T-helper 17 cell (primary cell): Measurements from ENCODE around the gene NCAN. TPM values are rescaled to one million over a fixed set of nuclear protein-coding genes. Genes with fewer than 3 reads are reported as not detected.

Experiments
- ATAC-seq: fragments of 150-1000 bp; cut with Tn5 transposase; 2 replicates; pipeline ENCODE4 v1.10.0; 2021; ENCODE audit warnings: mild to moderate bottlenecking, moderate library complexity
- DNase-seq, 3 donors: peaks; one replicate each; pipeline versions ENCODE4 v3.0.0 to v3.0.0-alpha.2; 2020 to 2021
- H3K9me3 ChIP-seq: one replicate; pipeline ENCODE4 v1.7.0; 2013; ENCODE audit warnings: low read length, mild to moderate bottlenecking; ENCODE audit not compliant: control insufficient read depth, poor library complexity, severe bottlenecking
- H3K27ac Mint-ChIP-seq: one replicate; pipeline ENCODE4 v1.8.0; 2022; ENCODE audit warnings: mild to moderate bottlenecking, moderate library complexity, mixed read lengths
- H3K27me3 Mint-ChIP-seq: one replicate; pipeline ENCODE4 v1.8.0; 2022; ENCODE audit warnings: mixed read lengths
- H3K36me3 Mint-ChIP-seq: one replicate; pipeline ENCODE4 v1.8.0; 2022; ENCODE audit warnings: low read depth, mixed read lengths
- H3K4me1 Mint-ChIP-seq: one replicate; pipeline ENCODE4 v1.8.0; 2022; ENCODE audit warnings: mild to moderate bottlenecking, mixed read lengths
- H3K4me3 Mint-ChIP-seq: one replicate; pipeline ENCODE4 v1.8.0; 2022; ENCODE audit warnings: mild to moderate bottlenecking, moderate library complexity, mixed read lengths
- total RNA-seq, 4 donors: library from RNA in 2 of 4; stranded (reverse) in 2 of 4; gene quantifications; one replicate each; pipeline ENCODE4 v1.2.3 and lab custom pipeline; 2022 to 2026

The NCAN gene
- total RNA-seq, 2 donors from 2014 or later, result not detected

GRCh38 chr19:19279062-19279612 is 67.4 kb downstream of the NCAN start:
- ATAC-seq, result no peak
- H3K36me3 Mint-ChIP-seq, result peaks cover 4% of the 10 kb centered on the region
- H3K27ac Mint-ChIP-seq, result no peak overlapping the region
- peaks cover 2% of the 10 kb centered on the region for H3K4me1 Mint-ChIP-seq
- no peaks in the 10 kb centered on the region for H3K9me3 ChIP-seq
- no peak for DNase-seq
- H3K4me3 Mint-ChIP-seq, result no peak overlapping the region
- no peaks in the 10 kb centered on the region for H3K27me3 Mint-ChIP-seq

GRCh38 chr19:19279853-19280252 is 68.1 kb downstream of the NCAN start:
- Mint-ChIP-seq H3K4me1 (peaks cover 3% of the 10 kb centered on the region), H3K4me3 (no peak overlapping the region), H3K36me3 (peaks cover 9% of the 10 kb centered on the region), H3K27ac (no peak overlapping the region), H3K27me3 (no peaks in the 10 kb centered on the region)
- H3K9me3 ChIP-seq, result no peaks in the 10 kb centered on the region
- ATAC-seq (no peak), DNase-seq (no peak)

GRCh38 chr19:19280561-19280960 is 68.8 kb downstream of the NCAN start:
- Mint-ChIP-seq H3K27me3 (no peaks in the 10 kb centered on the region), H3K27ac (no peak overlapping the region), H3K36me3 (peaks cover 9% of the 10 kb centered on the region), H3K4me1 (peaks cover 4% of the 10 kb centered on the region), H3K4me3 (no peak overlapping the region)
- ATAC-seq, result no peak
- H3K9me3 ChIP-seq, result no peaks in the 10 kb centered on the region
- DNase-seq, result no peak

GRCh38 chr19:19285686-19286085 is 73.9 kb downstream of the NCAN start:
- Mint-ChIP-seq H3K36me3 (peaks cover 11% of the 10 kb centered on the region), H3K4me1 (peaks cover 4% of the 10 kb centered on the region), H3K27me3 (no peaks in the 10 kb centered on the region), H3K27ac (no peak overlapping the region), H3K4me3 (no peak overlapping the region)
- H3K9me3 ChIP-seq, result no peaks in the 10 kb centered on the region
- no peak for ATAC-seq
- no peak for DNase-seq

GRCh38 chr19:19292607-19293006 is 80.8 kb downstream of the NCAN start:
- peaks cover 4% of the 10 kb centered on the region for H3K36me3 Mint-ChIP-seq

GRCh38 chr19:19294914-19295313 is 83.2 kb downstream of the NCAN start:
- Mint-ChIP-seq H3K36me3 (peaks cover 4% of the 10 kb centered on the region), H3K4me1 (no peaks in the 10 kb centered on the region), H3K27me3 (no peaks in the 10 kb centered on the region), H3K4me3 (no peak overlapping the region), H3K27ac (peak overlapping the region; percentile 14)
- ATAC-seq, result no peak
- DNase-seq, result no peak
- H3K9me3 ChIP-seq, result peaks cover 3% of the 10 kb centered on the region

More at GRCh38 chr19:19292607-19293006, 80.8 kb downstream of the NCAN start:
- DNase-seq (no peak), ATAC-seq (no peak)
- Mint-ChIP-seq H3K4me1 (no peaks in the 10 kb centered on the region), H3K27ac (no peak overlapping the region), H3K4me3 (no peak overlapping the region), H3K27me3 (no peaks in the 10 kb centered on the region)
- H3K9me3 ChIP-seq, result peaks cover 3% of the 10 kb centered on the region

GRCh38 chr19:19296953-19297689 is 85.4 kb downstream of the NCAN start:
- no peak overlapping the region for H3K4me3 Mint-ChIP-seq
- ATAC-seq (no peak), DNase-seq (no peak)
- H3K9me3 ChIP-seq, result peaks cover 3% of the 10 kb centered on the region
- H3K27ac Mint-ChIP-seq, result no peak overlapping the region
- no peaks in the 10 kb centered on the region for H3K4me1 Mint-ChIP-seq
- H3K36me3 Mint-ChIP-seq, result no peaks in the 10 kb centered on the region
- H3K27me3 Mint-ChIP-seq, result no peaks in the 10 kb centered on the region

GRCh38 chr19:19297759-19298158 is 86.0 kb downstream of the NCAN start:
- Mint-ChIP-seq H3K27ac (no peak overlapping the region), H3K36me3 (no peaks in the 10 kb centered on the region), H3K27me3 (no peaks in the 10 kb centered on the region)

GRCh38 chr19:19300613-19301012 is 88.9 kb downstream of the NCAN start:
- Mint-ChIP-seq H3K4me3 (no peak overlapping the region), H3K4me1 (no peaks in the 10 kb centered on the region), H3K27ac (no peak overlapping the region), H3K27me3 (no peaks in the 10 kb centered on the region), H3K36me3 (peaks cover 4% of the 10 kb centered on the region)
- no peak for ATAC-seq
- no peak for DNase-seq
- no peaks in the 10 kb centered on the region for H3K9me3 ChIP-seq

More at GRCh38 chr19:19297759-19298158, 86.0 kb downstream of the NCAN start:
- ATAC-seq (no peak), DNase-seq (no peak)
- H3K9me3 ChIP-seq, result peaks cover 3% of the 10 kb centered on the region
- H3K4me1 Mint-ChIP-seq, result no peaks in the 10 kb centered on the region
- H3K4me3 Mint-ChIP-seq, result no peak overlapping the region

Other genes starting within 250 kb of the NCAN start
- 100 to 1,000 TPM; 109 to 127 TPM for gene SUGP2, start 178.4 kb upstream of the NCAN start, total RNA-seq
- 10 to 100 TPM; 11.6 to 12.3 TPM for gene ARMC6, start 178.4 kb upstream of the NCAN start, total RNA-seq
- 10 to 100 TPM; 17.1 to 18.9 TPM for gene SLC25A42, start 148.0 kb upstream of the NCAN start, total RNA-seq
- 10 to 100 TPM; 13.1 to 13.7 TPM for gene TMEM161A, start 73.5 kb upstream of the NCAN start, total RNA-seq
- gene MEF2B, start 41.7 kb upstream of the NCAN start, total RNA-seq, result 1 to 10 TPM; 1.3 to 3.5 TPM
- 10 to 100 TPM; 27.4 to 30.8 TPM for gene BORCS8, start 19.8 kb upstream of the NCAN start, total RNA-seq
- gene RFXANK, start 19.7 kb upstream of the NCAN start, total RNA-seq, result 10 to 100 TPM; 61.9 to 69.2 TPM
- 10 to 100 TPM; 15.0 to 17.3 TPM for gene NR2C2AP, start 8.5 kb upstream of the NCAN start, total RNA-seq
- gene TM6SF2, start 61.3 kb downstream of the NCAN start, total RNA-seq, result not detected
- gene SUGP1, start 108.6 kb downstream of the NCAN start, total RNA-seq, result 10 to 100 TPM; 50.8 to 60.2 TPM
- gene MAU2, start 108.9 kb downstream of the NCAN start, total RNA-seq, result 100 to 1,000 TPM; 129 to 130 TPM
- 100 to 1,000 TPM; 129 to 153 TPM for gene GATAD2A, start 193.7 kb downstream of the NCAN start, total RNA-seq